CD4-positive, alpha-beta T cell treated with Interleukin-15 for 1 hour (primary cell): Measurements from ENCODE around the gene MAP10.

ENCODE experiments used
- DNase-seq: peaks from one replicate; pipeline ENCODE4 v3.0.0-alpha.2; 2020

Gene MAP10

DNA sequence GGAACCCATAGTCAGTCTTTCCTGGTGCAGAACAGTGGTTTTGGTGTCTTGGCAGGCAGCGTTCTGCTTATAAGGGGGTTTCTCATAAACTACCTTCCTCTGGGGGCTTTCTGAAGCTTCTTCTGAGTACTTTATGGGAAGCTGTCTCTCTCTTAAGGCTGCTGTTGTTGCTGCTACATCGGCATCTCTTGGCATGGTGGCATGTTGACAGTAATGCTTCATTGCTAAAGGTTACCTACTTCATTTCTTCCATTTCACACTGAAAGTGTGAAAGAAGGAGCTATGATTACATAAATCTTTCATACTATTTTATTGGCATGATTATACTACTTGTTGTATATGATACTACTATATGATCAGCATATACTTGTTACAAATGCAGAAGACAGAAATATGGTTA lies 6.3 kb upstream of the MAP10 start:
- no peak for DNase-seq

- DNase-seq, result no peak
These were observed 932 bp downstream of the MAP10 start for GRCh38 chr1:232806186-232806510.

- DNase-seq, result no peak
These were observed 5.6 kb downstream of the MAP10 start for GRCh38 chr1:232810856-232811255.

- no peak for DNase-seq
These were observed 7.3 kb downstream of the MAP10 start for GRCh38 chr1:232812560-232812959.

DNA sequence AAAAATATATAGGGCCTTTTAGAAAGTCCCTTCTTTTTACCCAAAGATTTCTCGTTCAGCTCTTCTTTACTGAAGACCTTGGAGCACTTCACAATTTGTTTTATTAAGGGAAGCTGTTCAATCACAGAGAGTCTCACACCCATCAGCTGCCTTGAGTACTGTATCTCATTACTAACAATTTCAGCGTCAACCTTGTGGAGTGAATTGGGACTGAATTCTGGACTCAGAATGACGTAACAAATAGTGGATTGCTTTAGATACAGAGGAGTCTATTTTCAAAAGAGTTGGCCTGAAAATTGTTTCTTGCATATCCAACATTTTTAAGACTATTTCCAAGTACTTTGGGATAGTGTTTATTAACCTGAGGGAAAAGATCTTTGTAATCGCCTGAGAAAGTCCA lies 7.9 kb downstream of the MAP10 start:
- no peak for DNase-seq

GRCh38 chr1:232813760-232814159 lies 8.5 kb downstream of the MAP10 start:
- no peak for DNase-seq

GRCh38 chr1:232816324-232816723 lies 11.1 kb downstream of the MAP10 start:
- no peak for DNase-seq

DNA sequence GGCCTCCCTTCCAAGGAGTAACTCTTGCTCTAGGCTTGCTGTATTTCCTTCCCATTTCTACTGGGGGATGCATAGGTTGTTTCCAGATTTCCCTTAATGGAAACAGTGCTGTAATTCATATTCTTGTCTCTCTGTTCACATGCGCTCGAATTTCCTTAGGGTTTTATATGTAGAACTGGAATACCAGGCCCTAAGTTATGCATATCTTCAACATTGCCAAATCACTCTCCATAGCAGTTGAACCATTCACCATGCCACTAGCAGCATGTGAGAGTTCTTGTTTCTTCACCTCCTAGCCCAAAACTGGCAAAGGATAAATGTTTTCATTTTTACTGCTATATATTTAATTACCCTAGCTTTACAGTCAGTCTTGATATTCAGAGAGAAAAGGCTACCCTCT lies 12.8 kb downstream of the MAP10 start:
- no peak for DNase-seq

GRCh38 chr1:232820431-232820830 lies 15.2 kb downstream of the MAP10 start:
- no peak for DNase-seq

DNA sequence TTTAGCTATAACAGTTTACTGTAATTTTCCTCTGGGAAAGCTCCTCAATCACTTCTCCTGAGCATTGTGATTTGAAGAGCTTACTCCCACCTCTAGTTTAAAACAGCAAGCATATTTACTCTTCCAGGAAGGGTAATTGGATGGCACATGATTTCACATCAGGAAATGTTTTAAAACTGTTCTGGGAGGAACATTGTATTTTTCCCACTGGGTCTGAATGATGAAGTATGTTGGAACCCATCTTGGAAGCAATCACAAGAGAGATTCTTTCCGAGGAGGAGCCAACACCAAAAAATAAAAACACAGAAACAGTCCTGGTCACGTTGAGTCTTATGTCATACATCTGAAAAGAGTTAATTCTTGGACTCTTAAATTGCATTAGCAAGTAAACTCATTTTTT lies 17.3 kb downstream of the MAP10 start:
- no peak for DNase-seq

DNA sequence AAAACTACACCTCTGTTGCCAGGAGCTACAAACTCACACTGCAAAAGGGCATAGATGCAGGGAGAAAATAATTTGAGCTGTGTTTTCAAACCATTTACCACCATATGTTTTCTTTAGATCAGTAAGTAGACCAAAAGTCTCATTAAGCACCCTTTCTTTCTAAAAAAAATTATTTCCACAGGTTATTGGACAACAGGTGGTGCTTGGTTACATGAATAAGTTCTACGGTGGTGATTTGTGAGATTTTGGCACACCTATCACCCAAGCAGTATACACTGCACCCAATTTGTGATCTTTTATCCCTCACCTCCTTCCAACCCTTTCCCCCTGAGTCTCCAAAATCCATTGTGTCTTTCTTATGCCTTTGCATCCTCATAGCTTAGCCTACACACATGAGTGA lies 21.1 kb downstream of the MAP10 start:
- DNase-seq, result no peak

DNA sequence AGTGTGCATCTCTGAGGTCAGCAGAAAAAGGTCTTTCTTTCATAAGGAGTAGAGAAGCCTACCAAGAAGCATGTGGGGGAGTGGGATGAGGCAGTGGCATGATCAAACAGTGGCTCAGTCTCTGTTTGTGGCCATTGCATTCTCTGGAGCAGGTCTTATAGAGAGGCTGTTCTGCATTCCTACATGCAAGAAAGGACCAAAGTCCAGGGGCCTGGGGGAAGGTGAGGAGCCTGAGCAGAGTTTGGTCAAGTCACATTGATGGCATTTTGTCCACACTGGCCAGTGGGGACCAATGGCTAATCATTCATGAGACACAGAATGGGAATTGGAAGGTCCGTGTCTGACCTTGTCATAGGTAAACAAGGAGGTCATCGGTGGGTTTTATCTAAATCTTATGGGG lies 25.4 kb downstream of the MAP10 start:
- no peak for DNase-seq

GRCh38 chr1:232831895-232832294 lies 26.7 kb downstream of the MAP10 start:
- no peak for DNase-seq

DNA sequence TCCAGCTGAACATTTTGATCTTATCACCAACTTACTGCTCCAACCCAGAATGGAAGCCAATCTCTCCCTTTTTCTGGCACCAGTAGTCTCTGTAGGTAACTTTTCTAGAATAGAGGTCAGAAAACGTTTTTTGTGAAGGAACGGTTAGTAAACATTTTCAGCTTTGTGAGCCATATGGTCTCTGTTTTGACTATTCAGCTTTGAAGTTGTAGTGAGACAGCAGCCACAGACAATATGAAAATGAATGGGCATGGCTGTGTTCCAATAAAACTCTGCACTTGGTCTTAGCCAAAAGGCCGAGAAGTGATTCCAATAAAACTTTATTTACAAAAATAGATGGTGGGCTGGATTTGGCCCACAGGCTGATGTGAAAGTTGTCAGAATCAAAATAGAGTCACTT lies 28.9 kb downstream of the MAP10 start:
- DNase-seq, result no peak

- no peak for DNase-seq
These were observed 29.9 kb downstream of the MAP10 start for GRCh38 chr1:232835166-232835565.

DNA sequence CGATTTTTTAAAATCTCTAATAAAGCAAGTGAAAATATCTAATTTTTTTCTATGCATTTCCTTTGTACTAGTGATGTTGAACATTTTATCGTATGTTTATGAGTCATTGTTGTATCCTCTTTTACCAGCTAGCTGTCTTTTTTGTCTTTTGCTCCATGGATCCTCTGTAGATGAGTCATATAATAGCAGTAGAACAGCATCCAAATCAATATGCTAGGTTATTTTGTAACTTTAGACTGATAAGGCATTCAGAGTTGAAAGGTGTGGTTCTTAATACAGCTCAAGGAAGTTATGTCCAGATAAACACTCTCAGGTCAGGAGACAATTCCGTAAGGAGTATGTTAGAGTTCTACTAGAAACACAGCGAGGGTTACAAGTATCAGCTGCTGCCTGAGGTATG lies 31.9 kb downstream of the MAP10 start:
- DNase-seq, result no peak

- no peak for DNase-seq
These were observed 36.8 kb downstream of the MAP10 start for GRCh38 chr1:232841823-232842565.

- DNase-seq, result no peak
These were observed 39.6 kb downstream of the MAP10 start for GRCh38 chr1:232844791-232845190.

DNA sequence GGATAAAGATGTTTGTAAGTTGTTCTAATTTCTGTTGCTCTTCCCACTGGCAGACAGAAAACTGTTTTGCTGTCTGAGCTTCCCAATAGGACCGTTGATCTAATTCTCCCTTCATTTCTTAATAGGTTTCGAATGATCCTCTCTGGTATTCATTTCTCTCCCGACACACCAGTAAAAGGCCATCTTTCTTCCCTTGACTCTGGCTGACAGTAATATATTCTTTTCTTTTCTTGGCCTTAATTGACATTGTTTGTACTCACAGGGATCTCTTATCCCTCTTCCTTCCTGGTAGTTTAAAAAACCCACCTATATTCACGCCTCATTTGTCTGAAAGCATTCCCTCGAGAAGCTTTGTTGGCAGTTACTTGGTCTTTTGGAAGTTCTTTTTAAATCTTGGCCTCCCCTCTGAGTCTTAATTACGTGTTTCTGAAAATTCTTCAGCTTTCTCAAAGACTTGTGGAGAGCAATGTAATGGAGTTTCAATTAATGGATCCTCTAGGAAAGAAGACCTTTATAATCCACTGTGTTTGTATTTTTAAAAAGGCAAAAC lies 40.3 kb downstream of the MAP10 start:
- DNase-seq, result no peak

GRCh38 chr1:232851532-232851931 lies 46.3 kb downstream of the MAP10 start:
- no peak for DNase-seq

- no peak for DNase-seq
These were observed 49.0 kb downstream of the MAP10 start for GRCh38 chr1:232853994-232854797.

- no peak for DNase-seq
These were observed 49.6 kb downstream of the MAP10 start for GRCh38 chr1:232854798-232855159.

GRCh38 chr1:232856541-232856940 lies 51.3 kb downstream of the MAP10 start:
- DNase-seq, result no peak
